HepG2 (cell line): Measurements from ENCODE around the gene PTF1A. TPM values are rescaled to one million over a fixed set of nuclear protein-coding genes. Genes with fewer than 3 reads are reported as not detected.

ENCODE experiments used
- FOXA3 ChIP-seq: IDR thresholded peaks from 2 replicates; pipeline ENCODE4 v1.6.1; 2016; ENCODE audit warnings: missing genetic modification reagents, missing compliant biosample characterization
- GATAD2A ChIP-seq: IDR thresholded peaks from 2 replicates; pipeline ENCODE4 v1.6.1; 2016
- HMG20A ChIP-seq: IDR thresholded peaks from 2 replicates; pipeline ENCODE4 v1.6.1; 2016; ENCODE audit warnings: borderline replicate concordance
- KAT2B ChIP-seq: fragments of 150-350 bp; IDR thresholded peaks from 2 replicates; pipeline ENCODE4 v1.6.1; 2014; ENCODE audit warnings: low read depth, low read length, borderline replicate concordance
- MIXL1 ChIP-seq: IDR thresholded peaks from 2 replicates; pipeline ENCODE4 v1.6.1; 2016
- MYC ChIP-seq: sonication (generic); formaldehyde crosslinking; IDR thresholded peaks from 2 replicates; pipeline ENCODE4 v1.9.0; 2021; ENCODE audit warnings: missing genetic modification reagents, borderline replicate concordance
- NKX3-1 ChIP-seq: sonication (generic); formaldehyde crosslinking; IDR thresholded peaks from 2 replicates; pipeline ENCODE4 v1.5.0; 2020; ENCODE audit warnings: missing genetic modification reagents
- NR2F2 ChIP-seq: IDR thresholded peaks from 2 replicates; pipeline ENCODE4 v1.6.1; 2012; ENCODE audit warnings: low read depth, inconsistent platforms, borderline replicate concordance
- RXRA ChIP-seq: sonication (generic); formaldehyde crosslinking; IDR thresholded peaks from 2 replicates; pipeline ENCODE4 v1.5.1; 2020; ENCODE audit warnings: missing genetic modification reagents
- SATB2 ChIP-seq: sonication (generic); formaldehyde crosslinking; IDR thresholded peaks from 2 replicates; pipeline ENCODE4 v1.5.0; 2020; ENCODE audit warnings: missing genetic modification reagents
- TEAD3 ChIP-seq: optimal IDR thresholded peaks from 2 replicates; pipeline ENCODE3; 2016; ENCODE audit warnings: borderline replicate concordance
- ZBTB20 ChIP-seq: sonication (generic); formaldehyde crosslinking; IDR thresholded peaks from 2 replicates; pipeline ENCODE4 v1.8.1; 2023; ENCODE audit warnings: missing genetic modification reagents, low read depth, mild to moderate bottlenecking, borderline replicate concordance
- ZBTB21 ChIP-seq: sonication (generic); formaldehyde crosslinking; IDR thresholded peaks from 2 replicates; pipeline ENCODE4 v1.4.0; 2020; ENCODE audit warnings: missing genetic modification reagents
- ZBTB3 ChIP-seq: sonication (generic); formaldehyde crosslinking; IDR thresholded peaks from 2 replicates; pipeline ENCODE4 v1.4.0; 2020; ENCODE audit warnings: low read depth, mild to moderate bottlenecking, moderate library complexity, missing genetic modification reagents, borderline replicate concordance
- ZFP37 ChIP-seq: sonication (generic); formaldehyde crosslinking; IDR thresholded peaks from 2 replicates; pipeline ENCODE4 v1.4.0; 2020; ENCODE audit warnings: missing genetic modification reagents, borderline replicate concordance
- ZFP82 ChIP-seq: sonication (generic); formaldehyde crosslinking; IDR thresholded peaks from 2 replicates; pipeline ENCODE4 v1.5.1; 2020; ENCODE audit warnings: mild to moderate bottlenecking, missing genetic modification reagents, borderline replicate concordance
- ZKSCAN1 ChIP-seq: fragments of 150-350 bp; IDR thresholded peaks from 2 replicates; pipeline ENCODE4 v1.6.1; 2014; ENCODE audit warnings: low read length
- ZNF549 ChIP-seq: sonication (generic); formaldehyde crosslinking; IDR thresholded peaks from 2 replicates; pipeline ENCODE4 v1.5.0; 2020; ENCODE audit warnings: missing genetic modification reagents
- ZNF724P ChIP-seq: sonication (generic); formaldehyde crosslinking; IDR thresholded peaks from 2 replicates; pipeline ENCODE4 v1.8.0; 2022; ENCODE audit warnings: missing genetic modification reagents, borderline replicate concordance
- ZNF746 ChIP-seq: sonication (generic); formaldehyde crosslinking; IDR thresholded peaks from 2 replicates; pipeline ENCODE4 v1.8.0; 2022; ENCODE audit warnings: mild to moderate bottlenecking, missing genetic modification reagents
- ZNF792 ChIP-seq: IDR thresholded peaks from 2 replicates; pipeline ENCODE4 v1.6.1; 2016
- polyA plus RNA-seq, 8 experiments: library from polyadenylated mRNA; depleted of rRNA in 3 of 8; stranded (reverse) in 7 of 8; unstranded in 1 of 8; fragments of >200 nt; fragmentation: Illumina TruSeq in 4 of 8; extraction: Trizol in 4 of 8; gene quantifications; 2 replicates each; pipeline versions ENCODE4 v1.2.1 to v1.2.3, GENCODE V29; 2011 to 2016; ENCODE audit warnings: low read depth in 4 of 8, missing spikeins in 1 of 8, mixed read lengths in 1 of 8; ENCODE audit not compliant: insufficient read depth in 1 of 8
- total RNA-seq, 5 experiments: library from RNA; depleted of rRNA; stranded (reverse); fragments of >200 nt; fragmentation: Illumina TruSeq; extraction: Trizol; gene quantifications; 2 replicates each; pipeline ENCODE4 v1.2.3, GENCODE V29; 2016; ENCODE audit warnings: low read depth in 1 of 5
- TF ChIP-seq, protein P1 (sequence below): sonication (generic); formaldehyde crosslinking; IDR thresholded peaks from 2 replicates; pipeline ENCODE4 v1.5.0; 2020; ENCODE audit warnings: mild to moderate bottlenecking, missing genetic modification reagents, borderline replicate concordance
- TF ChIP-seq, protein P2 (sequence below): sonication (generic); formaldehyde crosslinking; IDR thresholded peaks from 2 replicates; pipeline ENCODE4 v1.5.1; 2020; ENCODE audit warnings: missing genetic modification reagents, mild to moderate bottlenecking, borderline replicate concordance
- TF ChIP-seq, protein P3 (sequence below): sonication (generic); formaldehyde crosslinking; conservative IDR thresholded peaks from 2 replicates; pipeline ENCODE4 v1.4.0; 2020; ENCODE audit warnings: mild to moderate bottlenecking, missing genetic modification reagents, moderate library complexity
- TF ChIP-seq, protein P4 (sequence below): sonication (generic); formaldehyde crosslinking; IDR thresholded peaks from 2 replicates; pipeline ENCODE4 v1.4.0; 2020; ENCODE audit warnings: missing genetic modification reagents, low read depth, mild to moderate bottlenecking, borderline replicate concordance

Gene PTF1A
- total and polyA plus RNA-seq, 2 of the 13 experiments (the other 11 are each of a cell fraction or from before 2014, with no cell fraction given): not detected

DNA sequence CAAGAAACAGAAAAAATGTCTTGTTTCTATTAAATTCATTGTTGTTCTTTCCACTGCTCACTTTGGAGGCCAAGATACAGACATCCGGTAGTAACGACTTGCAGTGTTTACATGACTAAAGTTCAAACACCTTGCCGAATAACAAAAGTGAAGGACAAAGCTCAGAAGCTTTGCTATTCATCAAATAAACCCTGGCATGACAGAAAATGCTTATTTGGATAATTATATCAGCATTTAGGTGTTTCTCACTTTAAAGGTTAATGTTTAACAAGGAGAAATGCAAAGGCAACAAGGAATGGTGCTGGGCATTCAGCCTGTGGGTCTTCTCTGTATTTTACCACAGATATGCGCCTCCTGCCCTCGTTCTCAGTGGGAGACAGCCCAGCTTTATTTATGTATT lies 5.4 kb upstream of the PTF1A start (continued):
- TF ChIP-seq, protein P1, sequence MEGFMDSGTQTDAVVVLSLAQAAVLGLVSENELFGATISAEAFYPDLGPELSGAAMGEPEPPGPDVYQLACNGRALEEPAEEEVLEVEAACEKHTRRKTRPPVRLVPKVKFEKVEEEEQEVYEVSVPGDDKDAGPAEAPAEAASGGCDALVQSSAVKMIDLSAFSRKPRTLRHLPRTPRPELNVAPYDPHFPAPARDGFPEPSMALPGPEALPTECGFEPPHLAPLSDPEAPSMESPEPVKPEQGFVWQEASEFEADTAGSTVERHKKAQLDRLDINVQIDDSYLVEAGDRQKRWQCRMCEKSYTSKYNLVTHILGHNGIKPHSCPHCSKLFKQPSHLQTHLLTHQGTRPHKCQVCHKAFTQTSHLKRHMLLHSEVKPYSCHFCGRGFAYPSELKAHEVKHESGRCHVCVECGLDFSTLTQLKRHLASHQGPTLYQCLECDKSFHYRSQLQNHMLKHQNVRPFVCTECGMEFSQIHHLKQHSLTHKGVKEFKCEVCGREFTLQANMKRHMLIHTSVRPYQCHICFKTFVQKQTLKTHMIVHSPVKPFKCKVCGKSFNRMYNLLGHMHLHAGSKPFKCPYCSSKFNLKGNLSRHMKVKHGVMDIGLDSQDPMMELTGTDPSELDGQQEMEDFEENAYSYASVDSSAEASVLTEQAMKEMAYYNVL: 0 out of 2 replicates have a peak, but pooled peaks have one; percentile 75
- TF ChIP-seq ZNF549 (CRISPR knock-in tag) (no peak), ZFP37 (CRISPR knock-in tag) (no peak), FOXA3 (peak; percentile 96), ZBTB21 (CRISPR knock-in tag) (no peak), HMG20A (CRISPR knock-in tag) (peak; percentile 93; the same call in 1 of the 2 replicates), MYC (CRISPR knock-in tag) (no peak), ZNF746 (CRISPR knock-in tag) (no peak), ZKSCAN1 (no peak), NR2F2 (0 out of 2 replicates have a peak, but pooled peaks have one; percentile 30), ZBTB3 (no peak), ZNF792 (CRISPR knock-in tag) (no peak), ZNF724P (no peak), MIXL1 (CRISPR knock-in tag) (peak; percentile 81), KAT2B (no peak), NKX3-1 (CRISPR knock-in tag) (no peak), RXRA (CRISPR knock-in tag) (no peak), ZBTB20 (CRISPR knock-in tag) (peak; percentile 61; the same call in 1 of the 2 replicates), ZFP82 (no peak), GATAD2A (CRISPR knock-in tag) (peak; percentile 86), TEAD3 (peak; percentile 57), SATB2 (CRISPR knock-in tag) (no peak)
- TF ChIP-seq, protein P2, sequence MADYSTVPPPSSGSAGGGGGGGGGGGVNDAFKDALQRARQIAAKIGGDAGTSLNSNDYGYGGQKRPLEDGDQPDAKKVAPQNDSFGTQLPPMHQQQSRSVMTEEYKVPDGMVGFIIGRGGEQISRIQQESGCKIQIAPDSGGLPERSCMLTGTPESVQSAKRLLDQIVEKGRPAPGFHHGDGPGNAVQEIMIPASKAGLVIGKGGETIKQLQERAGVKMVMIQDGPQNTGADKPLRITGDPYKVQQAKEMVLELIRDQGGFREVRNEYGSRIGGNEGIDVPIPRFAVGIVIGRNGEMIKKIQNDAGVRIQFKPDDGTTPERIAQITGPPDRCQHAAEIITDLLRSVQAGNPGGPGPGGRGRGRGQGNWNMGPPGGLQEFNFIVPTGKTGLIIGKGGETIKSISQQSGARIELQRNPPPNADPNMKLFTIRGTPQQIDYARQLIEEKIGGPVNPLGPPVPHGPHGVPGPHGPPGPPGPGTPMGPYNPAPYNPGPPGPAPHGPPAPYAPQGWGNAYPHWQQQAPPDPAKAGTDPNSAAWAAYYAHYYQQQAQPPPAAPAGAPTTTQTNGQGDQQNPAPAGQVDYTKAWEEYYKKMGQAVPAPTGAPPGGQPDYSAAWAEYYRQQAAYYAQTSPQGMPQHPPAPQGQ (CRISPR knock-in tag): no peak
- TF ChIP-seq, protein P3, sequence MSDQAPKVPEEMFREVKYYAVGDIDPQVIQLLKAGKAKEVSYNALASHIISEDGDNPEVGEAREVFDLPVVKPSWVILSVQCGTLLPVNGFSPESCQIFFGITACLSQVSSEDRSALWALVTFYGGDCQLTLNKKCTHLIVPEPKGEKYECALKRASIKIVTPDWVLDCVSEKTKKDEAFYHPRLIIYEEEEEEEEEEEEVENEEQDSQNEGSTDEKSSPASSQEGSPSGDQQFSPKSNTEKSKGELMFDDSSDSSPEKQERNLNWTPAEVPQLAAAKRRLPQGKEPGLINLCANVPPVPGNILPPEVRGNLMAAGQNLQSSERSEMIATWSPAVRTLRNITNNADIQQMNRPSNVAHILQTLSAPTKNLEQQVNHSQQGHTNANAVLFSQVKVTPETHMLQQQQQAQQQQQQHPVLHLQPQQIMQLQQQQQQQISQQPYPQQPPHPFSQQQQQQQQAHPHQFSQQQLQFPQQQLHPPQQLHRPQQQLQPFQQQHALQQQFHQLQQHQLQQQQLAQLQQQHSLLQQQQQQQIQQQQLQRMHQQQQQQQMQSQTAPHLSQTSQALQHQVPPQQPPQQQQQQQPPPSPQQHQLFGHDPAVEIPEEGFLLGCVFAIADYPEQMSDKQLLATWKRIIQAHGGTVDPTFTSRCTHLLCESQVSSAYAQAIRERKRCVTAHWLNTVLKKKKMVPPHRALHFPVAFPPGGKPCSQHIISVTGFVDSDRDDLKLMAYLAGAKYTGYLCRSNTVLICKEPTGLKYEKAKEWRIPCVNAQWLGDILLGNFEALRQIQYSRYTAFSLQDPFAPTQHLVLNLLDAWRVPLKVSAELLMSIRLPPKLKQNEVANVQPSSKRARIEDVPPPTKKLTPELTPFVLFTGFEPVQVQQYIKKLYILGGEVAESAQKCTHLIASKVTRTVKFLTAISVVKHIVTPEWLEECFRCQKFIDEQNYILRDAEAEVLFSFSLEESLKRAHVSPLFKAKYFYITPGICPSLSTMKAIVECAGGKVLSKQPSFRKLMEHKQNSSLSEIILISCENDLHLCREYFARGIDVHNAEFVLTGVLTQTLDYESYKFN (CRISPR knock-in tag): peak; percentile 96
- TF ChIP-seq, protein P4, sequence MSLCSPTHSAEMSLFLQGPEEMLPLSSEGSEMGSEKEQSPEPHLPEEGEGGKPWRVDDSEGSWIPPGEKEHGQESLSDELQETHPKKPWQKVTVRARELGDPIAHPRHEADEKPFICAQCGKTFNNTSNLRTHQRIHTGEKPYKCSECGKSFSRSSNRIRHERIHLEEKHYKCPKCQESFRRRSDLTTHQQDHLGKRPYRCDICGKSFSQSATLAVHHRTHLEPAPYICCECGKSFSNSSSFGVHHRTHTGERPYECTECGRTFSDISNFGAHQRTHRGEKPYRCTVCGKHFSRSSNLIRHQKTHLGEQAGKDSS (CRISPR knock-in tag): no peak
